ENCODE data around the gene GRIN2B.
A peak's percentile ranks its signal among the peaks of the same experiment; 100 is the strongest.

- TF ChIP-seq CTCF (optimal IDR thresholded peaks at IDR 0.05 in 1 of 3, IDR thresholded peaks at IDR 0.05 in 1 of 3, conservative IDR thresholded peaks at IDR 0.05 in 1 of 3; ENCODE audit: extremely low read depth in 1 of 3, insufficient read depth in 2 of 3, low read length in 3 of 3): peak in 1 of 3 experiments; percentile 9
- no peak for TF ChIP-seq EZH2 (IDR thresholded peaks at IDR 0.05; ENCODE audit: low read length)
Observed at GRCh38 chr12:13976880-13977279, 4.5 kb downstream of the GRIN2B start.
